Measurements from ENCODE around the gene NF2. TPM values are rescaled to one million over a fixed set of nuclear protein-coding genes. Genes with fewer than 3 reads are reported as not detected.
"Not testable (repeated sequence)": the region's sequence is repeated elsewhere in the genome, so short reads cannot be mapped to it uniquely, and the experiment has no call there.

NF2 gene
- total and polyA plus RNA-seq, 8 donors, result 6.5 to 33.7 (median 19.3) TPM

- no peaks in the 10 kb centered on the region for H3K27me3 ChIP-seq
- 83 to 90% methylated on average over 6 of the region's 6 CpGs for WGBS, 2 donors
- H3K9me3 ChIP-seq, result no peaks in the 10 kb centered on the region
- H3K27ac ChIP-seq, result no peak overlapping the region
- FAIRE-seq (no peak), ATAC-seq (no peak), DNase-seq (no peak)
- TF ChIP-seq, protein P1, sequence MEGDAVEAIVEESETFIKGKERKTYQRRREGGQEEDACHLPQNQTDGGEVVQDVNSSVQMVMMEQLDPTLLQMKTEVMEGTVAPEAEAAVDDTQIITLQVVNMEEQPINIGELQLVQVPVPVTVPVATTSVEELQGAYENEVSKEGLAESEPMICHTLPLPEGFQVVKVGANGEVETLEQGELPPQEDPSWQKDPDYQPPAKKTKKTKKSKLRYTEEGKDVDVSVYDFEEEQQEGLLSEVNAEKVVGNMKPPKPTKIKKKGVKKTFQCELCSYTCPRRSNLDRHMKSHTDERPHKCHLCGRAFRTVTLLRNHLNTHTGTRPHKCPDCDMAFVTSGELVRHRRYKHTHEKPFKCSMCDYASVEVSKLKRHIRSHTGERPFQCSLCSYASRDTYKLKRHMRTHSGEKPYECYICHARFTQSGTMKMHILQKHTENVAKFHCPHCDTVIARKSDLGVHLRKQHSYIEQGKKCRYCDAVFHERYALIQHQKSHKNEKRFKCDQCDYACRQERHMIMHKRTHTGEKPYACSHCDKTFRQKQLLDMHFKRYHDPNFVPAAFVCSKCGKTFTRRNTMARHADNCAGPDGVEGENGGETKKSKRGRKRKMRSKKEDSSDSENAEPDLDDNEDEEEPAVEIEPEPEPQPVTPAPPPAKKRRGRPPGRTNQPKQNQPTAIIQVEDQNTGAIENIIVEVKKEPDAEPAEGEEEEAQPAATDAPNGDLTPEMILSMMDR (IDR thresholded peaks at IDR 0.05), result no peak
- no peaks in the 10 kb centered on the region for H3K4me1 ChIP-seq
- H3K36me3 ChIP-seq, result peaks cover 0 to 10% (median 4%) of the 10 kb centered on the region in 3 donors
- intact Hi-C loops (cut with DNase I), result no loop called here
- no peak overlapping the region for H3K4me3 ChIP-seq
Observed at GRCh38 chr22:29563652-29564460, 39.6 kb upstream of the NF2 start.

GRCh38 chr22:29566513-29566912 is 36.9 kb upstream of the NF2 start:
- H3K9me3 ChIP-seq; H3K27ac ChIP-seq; intact Hi-C loops (cut with DNase I); ATAC-seq; FAIRE-seq; H3K4me1 ChIP-seq; H3K27me3 ChIP-seq; DNase-seq; H3K4me3 ChIP-seq: not testable (repeated sequence)
- H3K36me3 ChIP-seq, result peaks cover 0 to 17% (median 6%) of the 10 kb centered on the region in 3 donors
- WGBS, 2 donors, result 95 to 99% methylated on average over 7 of the region's 7 CpGs

- Histone ChIP-seq H3K4me3 (no peak overlapping the region), H3K36me3 (peaks cover 0 to 17% (median 6%) of the 10 kb centered on the region in 3 donors), H3K27ac (no peak overlapping the region), H3K9me3 (no peaks in the 10 kb centered on the region), H3K4me1 (no peaks in the 10 kb centered on the region), H3K27me3 (no peaks in the 10 kb centered on the region)
- no peak for ATAC-seq
- TF ChIP-seq, protein P1 (IDR thresholded peaks at IDR 0.05), result no peak
- DNase-seq, result no peak
- 77 to 96% methylated on average over 7 of the region's 7 CpGs for WGBS, 2 donors
- intact Hi-C loops (cut with DNase I), result no loop called here
- no peak for FAIRE-seq
Observed at GRCh38 chr22:29567338-29567737, 36.1 kb upstream of the NF2 start.

DNA sequence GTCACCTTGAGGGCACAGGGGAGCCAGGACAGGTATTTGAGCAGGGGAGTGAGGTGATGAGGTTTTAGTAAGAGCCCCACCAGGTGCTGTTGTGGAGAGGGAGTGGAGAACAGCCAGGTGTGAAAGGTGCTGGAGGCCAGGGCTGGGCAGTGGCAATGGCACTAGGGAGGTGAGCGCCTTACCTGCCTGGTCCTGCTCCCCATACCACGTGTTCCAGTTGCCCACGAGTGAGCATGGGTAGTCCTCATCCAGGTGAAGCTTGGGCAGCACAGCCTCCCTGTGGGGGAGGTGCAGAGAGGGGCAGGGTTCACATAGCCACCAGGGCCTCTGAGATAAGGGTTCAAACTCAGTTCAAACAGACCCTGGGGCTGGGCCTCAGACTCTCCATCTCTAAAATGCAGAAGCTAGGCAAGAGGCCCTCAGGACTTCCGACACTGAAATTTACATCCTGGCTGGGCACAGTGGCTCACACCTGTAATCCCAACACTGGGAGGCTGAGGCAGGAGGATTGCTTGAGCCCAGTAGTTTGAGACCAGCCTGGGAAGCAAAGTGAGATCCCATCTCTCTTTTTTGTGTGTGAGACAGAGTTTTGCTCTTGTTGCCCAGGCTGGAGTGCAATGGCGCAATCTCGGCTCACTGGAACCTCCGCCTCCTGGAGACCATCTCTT is 34.3 kb upstream of the NF2 start:
- no peaks in the 10 kb centered on the region for H3K9me3 ChIP-seq
- intact Hi-C loops (cut with DNase I), result no loop called here
- no peak overlapping the region for H3K27ac ChIP-seq
- FAIRE-seq (no peak), DNase-seq (no peak), ATAC-seq (no peak)
- peaks cover 0 to 17% (median 4%) of the 10 kb centered on the region in 3 donors for H3K36me3 ChIP-seq
- TF ChIP-seq, protein P1 (IDR thresholded peaks at IDR 0.05), result no peak
- no peak overlapping the region for H3K4me3 ChIP-seq
- WGBS, 2 donors, result 87 to 90% methylated on average over 7 of the region's 7 CpGs
- H3K4me1 ChIP-seq, result no peaks in the 10 kb centered on the region
- H3K27me3 ChIP-seq, result no peaks in the 10 kb centered on the region

DNA sequence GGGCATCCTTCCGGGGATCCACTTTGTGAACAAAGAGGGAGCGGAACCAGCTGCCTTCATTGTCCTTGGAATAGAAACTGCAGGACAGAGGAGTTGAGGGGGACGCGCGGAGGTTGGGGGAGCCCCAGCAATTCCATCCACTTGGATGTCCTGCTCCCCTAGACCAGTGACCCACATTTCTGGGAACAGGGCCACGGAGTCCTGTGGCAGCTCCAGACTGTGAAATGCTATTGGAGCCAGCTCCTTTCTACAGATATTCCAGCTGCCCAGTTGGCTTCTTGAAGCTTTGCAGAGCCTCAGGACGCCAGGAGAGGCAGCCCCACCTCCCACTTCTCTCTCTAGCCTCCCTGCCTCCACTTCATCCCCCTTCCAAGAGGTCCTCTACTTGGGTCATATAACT is 33.0 kb upstream of the NF2 start:
- 91 to 96% methylated on average over 7 of the region's 7 CpGs for WGBS, 2 donors
- Histone ChIP-seq H3K36me3 (peaks cover 0 to 17% (median 4%) of the 10 kb centered on the region in 3 donors), H3K27ac (no peak overlapping the region), H3K9me3 (no peaks in the 10 kb centered on the region), H3K27me3 (no peaks in the 10 kb centered on the region), H3K4me1 (no peaks in the 10 kb centered on the region), H3K4me3 (no peak overlapping the region)
- DNase-seq (no peak), ATAC-seq (no peak), FAIRE-seq (no peak)
- TF ChIP-seq, protein P1 (IDR thresholded peaks at IDR 0.05), result no peak
- intact Hi-C loops (cut with DNase I), result no loop called here
